Measurements from ENCODE around the gene TRIM72. TPM values are rescaled to one million over a fixed set of nuclear protein-coding genes. Genes with fewer than 3 reads are reported as not detected.

Gene TRIM72
- 0.14 and 0.23 TPM in 2 replicates for total RNA-seq (2011; cell fraction: chromatin; rRNA removed; ENCODE audit: low replicate concordance)
- 0.17 and 0.26 TPM in 2 replicates for total RNA-seq (2011; cell fraction: nucleolus; rRNA removed)
- total RNA-seq (2011; cell fraction: nucleoplasm; rRNA removed): 0.15 and 0.31 TPM in 2 replicates
- total RNA-seq (2014; rRNA removed): not detected in 2 replicates
- under 0.01 and 0.03 TPM in 2 replicates for total RNA-seq (2014; rRNA removed; fragmentation: Illumina TruSeq; extraction: Trizol)
- total RNA-seq (2015; rRNA removed; fragmentation: Illumina TruSeq; extraction: Trizol): not detected in 2 replicates
- total RNA-seq (2021): not detected in 2 replicates
- polyA plus RNA-seq (2011; rRNA removed): 0.01 TPM in 1 of 2 replicates, not detected in the other
- polyA plus RNA-seq (2011; cell fraction: cytosol; rRNA removed): 0.01 and 0.03 TPM in 2 replicates
- polyA plus RNA-seq (2011; cell fraction: nucleus; rRNA removed): 0.04 TPM in 2 replicates
- polyA plus RNA-seq (2012): 0.03 TPM in 1 of 2 replicates, not detected in the other
- polyA plus RNA-seq (2014; fragmentation: Illumina TruSeq; extraction: Trizol): not detected in 2 replicates
- not detected for polyA plus RNA-seq (2014; fragmentation: Nextera tagmentation; extraction: Ambion mirVana)
- not detected in 2 replicates for polyA plus RNA-seq (2014; rRNA removed)
- polyA minus RNA-seq (2011; rRNA and poly(A)+ RNA removed): not detected in 2 replicates
- not detected in 2 replicates for polyA minus RNA-seq (2011; cell fraction: cytosol; rRNA and poly(A)+ RNA removed)
- 0.11 TPM in 1 of 2 replicates, not detected in the other for polyA minus RNA-seq (2011; cell fraction: nucleus; rRNA and poly(A)+ RNA removed)
- percentile 17 among the genes with signal in this experiment for Bru-seq, nascent RNA
- BruChase-seq, experiment 1, labeled RNA remaining after a 2-hour chase: percentile 26 among the genes with signal in this experiment
- BruChase-seq, experiment 2, labeled RNA remaining after a 6-hour chase: percentile 27 among the genes with signal in this experiment
- long read RNA-seq, experiment 1: 0 reads
- long read RNA-seq, experiment 2: 0 reads
- long read RNA-seq, experiment 3: 0 reads

GRCh38 chr16:31213877-31214707 lies at the start of gene TRIM72:
TRIM72 (plus strand) TSS chr16:31214119; CDS start chr16:31214739, 620 bp downstream.
- CTCF ChIA-PET (ENCODE audit: low intra/inter-chr PET ratio): no interaction called here
- intact Hi-C loops (cut with micrococcal nuclease): no loop called here
- no peak for FAIRE-seq
- Histone ChIP-seq H3K4me3 (peak within 1 kb of the TSS; percentile 41; the same call in 1 of the 2 replicates), H3K27ac (ENCODE audit: extremely low read depth, low read depth, low read length) (no peak within 1 kb of the TSS), H3K79me2 (ENCODE audit: control insufficient read depth, insufficient read depth, low read length) (no peaks in the 10 kb centered on the region), H3K9me3 (replicated peaks; ENCODE audit: control insufficient read depth, insufficient read depth, low read depth, low read length) (no peaks in the 10 kb centered on the region), H3K9ac (ENCODE audit: insufficient read depth in 1 of 2, low read depth in 2 of 2, low read length in 2 of 2) (peak within 1 kb of the TSS in 1 of 2 experiments; percentile 88; a peak in 2 of 4 replicates), H2AFZ (ENCODE audit: low read depth, low read length) (peak within 1 kb of the TSS; percentile 80), H3K36me3 (ENCODE audit: control insufficient read depth, insufficient read depth, low read length) (no peaks in the 10 kb centered on the region), H3K4me2 (ENCODE audit: insufficient read depth, low read length) (peak within 1 kb of the TSS; percentile 75), H3K4me1 (replicated peaks in 1 of 2; ENCODE audit: control insufficient read depth in 2 of 2, insufficient read depth in 2 of 2, low read length in 2 of 2) (peaks cover 0 to 38% of the 10 kb centered on the region in 2 experiments; a peak in 4 of 5 replicates), H3K9me1 (ENCODE audit: control insufficient read depth, insufficient read depth, low read length) (no peaks in the 10 kb centered on the region), H3K27me3 (ENCODE audit: control insufficient read depth in 2 of 2, insufficient read depth in 2 of 2, low read length in 2 of 2) (no peaks in the 10 kb centered on the region), H4K20me1 (replicated peaks; ENCODE audit: control insufficient read depth, insufficient read depth, low read length) (no peaks in the 10 kb centered on the region)
- BruUV-seq (replicated peaks): no TSS peak
- 80% methylated on average over 20 of the region's 25 CpGs for WGBS (ENCODE audit: insufficient coverage, low coverage, missing lambda C conversion rate)
- ATAC-seq: no peak
- peak in 1 of 4 experiments; percentile 7 for DNase-seq (ENCODE audit: extremely low read depth in 1 of 4, low spot score in 3 of 4)
- in situ Hi-C loops (cut with MboI): no loop called here
- POLR2A ChIA-PET: interaction anchor here (0.6 to 4.0 kb wide), 8 partner anchors 9 to 25 kb away, joined by 3 to 33 read pairs (median 4); partner anchors contain the start of gene PYCARD
- TF ChIP-seq SPI1 (IDR thresholded peaks at IDR 0.05; ENCODE audit: borderline replicate concordance, low read depth, low read length) (peak; percentile 49; the same call in 1 of the 2 replicates), NFE2L1 (tag; IDR thresholded peaks at IDR 0.05; ENCODE audit: borderline replicate concordance, low read depth) (no peak), RBM15 (IDR thresholded peaks at IDR 0.05; ENCODE audit: insufficient read depth, low read length) (no peak), ZBTB49 (CRISPR knock-in tag; IDR thresholded peaks at IDR 0.05; ENCODE audit: borderline replicate concordance) (no peak)

Data from K562 (cell line).